Memory B cell (primary cell): ENCODE measurements around the gene DIS3.
A peak's percentile ranks its signal among the peaks of the same experiment; 100 is the strongest.
"Not testable (repeated sequence)": the region's sequence is repeated elsewhere in the genome, so short reads cannot be mapped to it uniquely, and the experiment has no call there.

ENCODE experiments used
- ATAC-seq: fragments of 150-1000 bp; cut with Tn5 transposase; 2 replicates; pipeline ENCODE4 v1.10.0; 2021; ENCODE audit warnings: low read depth, mild to moderate bottlenecking, moderate library complexity
- DNase-seq, 2 donors: peaks; one replicate each; pipeline ENCODE4 v3.0.0; 2022; ENCODE audit warnings: low spot score in 2 of 2
- H3K27ac Mint-ChIP-seq: one replicate; pipeline ENCODE4 v1.8.0; 2022; ENCODE audit warnings: mild to moderate bottlenecking, moderate library complexity, mixed read lengths
- H3K27me3 Mint-ChIP-seq: one replicate; pipeline ENCODE4 v1.8.0; 2022; ENCODE audit warnings: mixed read lengths
- H3K36me3 Mint-ChIP-seq: one replicate; pipeline ENCODE4 v1.8.0; 2022; ENCODE audit warnings: mild to moderate bottlenecking, mixed read lengths
- H3K4me1 Mint-ChIP-seq: one replicate; pipeline ENCODE4 v1.8.0; 2022; ENCODE audit warnings: mixed read lengths
- H3K4me3 Mint-ChIP-seq: one replicate; pipeline ENCODE4 v1.8.0; 2022; ENCODE audit warnings: mild to moderate bottlenecking, moderate library complexity, mixed read lengths
- H3K9me3 Mint-ChIP-seq: one replicate; pipeline ENCODE4 v1.8.0; 2022; ENCODE audit warnings: mixed read lengths

The DIS3 gene

DNA sequence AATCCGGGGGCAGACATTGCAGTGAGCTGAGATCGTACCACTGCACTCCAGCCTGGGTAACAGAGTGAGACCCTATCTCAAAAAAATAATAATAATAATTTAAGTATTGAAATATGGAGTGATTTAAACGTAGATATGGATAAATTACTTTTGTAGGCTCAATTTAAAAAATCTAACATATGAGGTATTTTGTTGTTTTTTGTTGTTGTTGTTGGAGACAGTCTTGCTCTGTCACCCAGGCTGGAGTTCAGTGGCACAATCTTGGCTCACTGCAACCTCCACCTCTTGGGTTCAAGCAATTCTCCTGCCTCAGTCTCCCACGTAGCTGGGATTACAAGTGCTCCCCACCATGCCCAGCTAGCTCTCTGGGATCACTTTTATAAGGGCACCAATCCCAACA is 3.0 kb upstream of the DIS3 start:
- Mint-ChIP-seq H3K4me1 (peaks cover 29% of the 10 kb centered on the region), H3K36me3 (peaks cover 13% of the 10 kb centered on the region)
- DNase-seq, ATAC-seq, H3K27ac Mint-ChIP-seq, H3K9me3 Mint-ChIP-seq, H3K27me3 Mint-ChIP-seq, H3K4me3 Mint-ChIP-seq: not testable (repeated sequence)

GRCh38 chr13:72782717-72783116 is 1.0 kb upstream of the DIS3 start:
- no peaks in the 10 kb centered on the region for H3K9me3 Mint-ChIP-seq
- H3K36me3 Mint-ChIP-seq: peaks cover 16% of the 10 kb centered on the region
- no peak for ATAC-seq
- DNase-seq: no peak
- H3K27me3 Mint-ChIP-seq: no peaks in the 10 kb centered on the region
- H3K27ac Mint-ChIP-seq: peak overlapping the region; percentile 99
- peaks cover 31% of the 10 kb centered on the region for H3K4me1 Mint-ChIP-seq
- H3K4me3 Mint-ChIP-seq: peak overlapping the region; percentile 100

DNA sequence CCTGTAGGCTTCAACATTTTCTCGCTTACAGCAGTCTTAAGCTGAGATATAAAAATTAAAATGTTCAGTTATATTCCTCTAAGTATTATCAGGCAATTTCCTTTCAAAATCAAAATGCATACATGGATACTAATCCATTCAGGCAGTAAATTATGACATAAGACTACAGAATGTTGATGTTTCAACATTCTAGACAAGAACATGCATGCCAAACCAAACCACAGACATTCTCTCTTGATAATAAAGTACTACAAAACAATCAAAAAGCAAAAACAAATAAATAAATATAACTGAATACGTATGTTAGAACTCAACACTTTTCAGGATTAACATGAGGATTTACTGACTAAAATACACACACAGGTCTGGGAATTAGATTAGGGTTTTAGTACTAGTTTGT is 7.7 kb downstream of the DIS3 start:
- Mint-ChIP-seq H3K27ac (no peak overlapping the region), H3K9me3 (no peaks in the 10 kb centered on the region), H3K27me3 (no peaks in the 10 kb centered on the region), H3K4me3 (no peak overlapping the region), H3K4me1 (peaks cover 5% of the 10 kb centered on the region), H3K36me3 (peaks cover 23% of the 10 kb centered on the region)
- no peak for ATAC-seq
- DNase-seq: no peak

DNA sequence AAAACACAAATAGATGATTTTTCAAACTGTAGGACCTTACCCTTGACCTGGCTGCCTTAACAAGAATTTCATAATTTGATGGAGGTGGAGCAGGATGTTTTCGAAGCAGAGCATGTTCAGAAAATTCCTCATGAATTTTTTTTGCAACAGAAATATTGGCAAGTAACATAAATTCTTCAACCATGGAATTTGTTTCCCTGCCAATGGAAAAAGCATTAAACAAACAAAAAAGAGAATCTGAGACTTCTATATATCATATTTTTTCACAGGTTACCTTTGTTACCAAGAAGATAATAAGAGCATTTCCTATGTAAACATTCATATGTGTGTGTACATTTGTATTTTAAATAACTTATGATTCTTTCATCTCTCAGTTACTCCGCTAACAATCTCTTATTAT is 18.3 kb downstream of the DIS3 start:
- Mint-ChIP-seq H3K36me3 (peaks cover 27% of the 10 kb centered on the region), H3K4me3 (no peak overlapping the region), H3K9me3 (no peaks in the 10 kb centered on the region), H3K27me3 (no peaks in the 10 kb centered on the region), H3K4me1 (no peaks in the 10 kb centered on the region), H3K27ac (no peak overlapping the region)
- ATAC-seq: no peak
- DNase-seq: no peak

- Mint-ChIP-seq H3K4me3 (no peak overlapping the region), H3K27ac (peak overlapping the region; percentile 65), H3K9me3 (no peaks in the 10 kb centered on the region), H3K27me3 (no peaks in the 10 kb centered on the region), H3K4me1 (no peaks in the 10 kb centered on the region), H3K36me3 (peaks cover 21% of the 10 kb centered on the region)
- no peak for DNase-seq
- no peak for ATAC-seq
Observed at GRCh38 chr13:72760189-72760588, 21.5 kb downstream of the DIS3 start.

GRCh38 chr13:72757792-72758535 is 23.7 kb downstream of the DIS3 start:
- ATAC-seq (no peak), DNase-seq (no peak)
- H3K27ac Mint-ChIP-seq: no peak overlapping the region

GRCh38 chr13:72754111-72754510 is 27.6 kb downstream of the DIS3 start:
- H3K36me3 Mint-ChIP-seq: peaks cover 35% of the 10 kb centered on the region
- no peaks in the 10 kb centered on the region for H3K4me1 Mint-ChIP-seq
- peaks cover 3% of the 10 kb centered on the region for H3K9me3 Mint-ChIP-seq
- no peak overlapping the region for H3K27ac Mint-ChIP-seq
- ATAC-seq (no peak), DNase-seq (no peak)
- no peak overlapping the region for H3K4me3 Mint-ChIP-seq
- H3K27me3 Mint-ChIP-seq: no peaks in the 10 kb centered on the region

More at GRCh38 chr13:72757792-72758535, 23.7 kb downstream of the DIS3 start:
- H3K27me3 Mint-ChIP-seq: no peaks in the 10 kb centered on the region
- H3K9me3 Mint-ChIP-seq: no peaks in the 10 kb centered on the region
- peaks cover 21% of the 10 kb centered on the region for H3K36me3 Mint-ChIP-seq
- no peak overlapping the region for H3K4me3 Mint-ChIP-seq
- H3K4me1 Mint-ChIP-seq: no peaks in the 10 kb centered on the region

GRCh38 chr13:72751220-72751619 is 30.5 kb downstream of the DIS3 start:
- peaks cover 2% of the 10 kb centered on the region for H3K4me1 Mint-ChIP-seq
- no peak overlapping the region for H3K4me3 Mint-ChIP-seq
- no peaks in the 10 kb centered on the region for H3K27me3 Mint-ChIP-seq
- peaks cover 44% of the 10 kb centered on the region for H3K36me3 Mint-ChIP-seq
- H3K27ac Mint-ChIP-seq: peak overlapping the region; percentile 31
- peaks cover 3% of the 10 kb centered on the region for H3K9me3 Mint-ChIP-seq
- DNase-seq (no peak), ATAC-seq (no peak)

DNA sequence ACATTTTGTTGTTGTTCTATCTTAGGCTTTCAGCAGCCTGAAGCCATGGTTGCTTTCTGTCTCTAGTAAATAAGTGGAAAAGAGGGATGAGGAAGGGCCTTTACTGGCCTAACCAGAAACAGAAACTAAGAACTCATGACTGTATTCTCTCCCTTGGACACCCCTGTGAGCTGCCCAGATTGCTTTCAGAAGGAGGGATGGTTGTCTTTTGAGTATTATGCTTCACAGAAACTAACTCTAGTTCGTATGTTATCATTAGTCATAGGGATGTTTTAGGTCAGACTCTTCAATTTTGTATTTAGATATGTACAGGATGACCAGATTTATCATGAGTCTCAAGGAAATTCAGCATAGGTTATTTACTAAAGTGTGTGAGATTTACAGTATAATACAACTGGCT is 36.4 kb downstream of the DIS3 start:
- ATAC-seq (no peak), DNase-seq (no peak)
- Mint-ChIP-seq H3K4me3 (no peak overlapping the region), H3K27me3 (no peaks in the 10 kb centered on the region), H3K27ac (peak overlapping the region; percentile 65), H3K36me3 (peaks cover 27% of the 10 kb centered on the region), H3K9me3 (no peaks in the 10 kb centered on the region), H3K4me1 (peaks cover 2% of the 10 kb centered on the region)

DNA sequence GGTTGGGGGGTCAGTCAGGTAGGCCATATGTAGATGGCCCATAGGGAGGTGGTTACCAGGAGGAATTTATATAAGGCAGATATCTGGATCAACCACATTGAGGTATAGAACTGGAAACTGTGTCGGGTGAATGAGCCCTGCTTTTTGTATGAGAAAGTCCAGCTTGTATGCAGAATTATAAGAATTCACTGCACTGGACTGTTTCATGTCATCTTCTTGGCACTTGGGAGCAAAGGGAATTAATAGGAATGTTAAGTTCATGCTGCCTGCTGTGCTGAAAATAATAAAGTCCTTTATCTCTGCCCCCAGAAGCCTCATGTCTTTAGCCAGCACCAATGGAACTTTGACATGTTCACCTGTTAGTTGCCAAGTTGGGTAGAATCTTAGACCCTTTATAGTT is 41.7 kb downstream of the DIS3 start:
- no peak overlapping the region for H3K4me3 Mint-ChIP-seq
- no peak for DNase-seq
- H3K27ac Mint-ChIP-seq: no peak overlapping the region
- ATAC-seq: no peak
- H3K36me3 Mint-ChIP-seq: peaks cover 21% of the 10 kb centered on the region
- H3K27me3 Mint-ChIP-seq: no peaks in the 10 kb centered on the region
- no peaks in the 10 kb centered on the region for H3K9me3 Mint-ChIP-seq
- peaks cover 1% of the 10 kb centered on the region for H3K4me1 Mint-ChIP-seq

GRCh38 chr13:72737033-72737432 is 44.7 kb downstream of the DIS3 start:
- DNase-seq (no peak), ATAC-seq (no peak)
- peaks cover 25% of the 10 kb centered on the region for H3K36me3 Mint-ChIP-seq
- H3K9me3 Mint-ChIP-seq: no peaks in the 10 kb centered on the region
- H3K27me3 Mint-ChIP-seq: no peaks in the 10 kb centered on the region
- peaks cover 4% of the 10 kb centered on the region for H3K4me1 Mint-ChIP-seq
- no peak overlapping the region for H3K27ac Mint-ChIP-seq
- no peak overlapping the region for H3K4me3 Mint-ChIP-seq

- ATAC-seq: no peak
- H3K36me3 Mint-ChIP-seq: peaks cover 16% of the 10 kb centered on the region
Observed at GRCh38 chr13:72728290-72728605, 53.5 kb downstream of the DIS3 start.

GRCh38 chr13:72727417-72728289 is 54.0 kb downstream of the DIS3 start, which contains the start of the genes BORA and MZT1:
TSS of gene BORA (plus strand) at chr13:72727923. CDS start at chr13:72728941, 1,018 bp downstream.
TSS of gene MZT1 (minus strand) at chr13:72727629. CDS start at chr13:72727602, 27 bp downstream.
- H3K27ac Mint-ChIP-seq: peak within 1 kb of the TSS; percentile 91
- no peaks in the 10 kb centered on the region for H3K27me3 Mint-ChIP-seq
- DNase-seq (peak; percentile 87 to 91), ATAC-seq (peak; percentile 91)
- peak within 1 kb of the TSS; percentile 98 for H3K4me3 Mint-ChIP-seq
- H3K9me3 Mint-ChIP-seq: no peaks in the 10 kb centered on the region
- peaks cover 19% of the 10 kb centered on the region for H3K36me3 Mint-ChIP-seq
- peaks cover 27% of the 10 kb centered on the region for H3K4me1 Mint-ChIP-seq

More at GRCh38 chr13:72728290-72728605, 53.5 kb downstream of the DIS3 start:
- no peak for DNase-seq
- Mint-ChIP-seq H3K27ac (peak overlapping the region; percentile 91), H3K9me3 (no peaks in the 10 kb centered on the region), H3K27me3 (no peaks in the 10 kb centered on the region), H3K4me3 (peak overlapping the region; percentile 98), H3K4me1 (peaks cover 22% of the 10 kb centered on the region)

DNA sequence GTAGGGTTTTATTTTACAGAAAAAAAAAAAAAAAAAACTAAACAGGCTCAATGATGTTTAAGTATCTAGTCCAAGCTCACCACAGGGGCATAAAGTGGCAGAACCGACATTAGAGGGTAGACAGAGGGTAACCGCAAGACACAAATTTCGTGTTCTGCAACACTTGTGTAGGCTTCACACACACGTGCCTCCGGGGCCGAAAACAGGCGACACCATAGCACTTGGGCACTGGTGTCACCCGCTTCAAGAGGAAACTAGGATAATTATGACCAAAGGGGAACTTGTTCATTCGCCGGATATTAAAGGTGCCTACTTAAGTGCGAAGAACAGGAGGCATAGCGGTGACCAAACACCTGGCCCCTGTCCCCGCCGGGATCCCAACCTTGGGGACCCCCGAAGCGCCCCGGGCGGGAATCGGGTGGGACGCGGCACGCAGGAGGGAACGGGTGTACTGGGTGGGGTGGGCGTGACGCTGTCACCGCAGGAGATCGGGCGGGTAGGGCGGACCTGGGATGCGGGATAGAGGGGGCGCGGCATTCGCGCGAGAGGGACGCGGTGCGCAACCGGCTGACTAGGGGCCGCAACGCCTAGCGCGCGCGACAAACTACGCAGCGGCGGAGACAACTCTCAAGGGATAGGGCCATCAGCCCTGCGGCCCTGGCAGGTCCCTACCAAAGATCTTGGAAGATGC is 54.8 kb downstream of the DIS3 start:
- DNase-seq (peak in 1 of 2 donors; percentile 15), ATAC-seq (peak; percentile 10)
- peak overlapping the region; percentile 98 for H3K4me3 Mint-ChIP-seq
- no peaks in the 10 kb centered on the region for H3K9me3 Mint-ChIP-seq
- H3K36me3 Mint-ChIP-seq: peaks cover 17% of the 10 kb centered on the region
- H3K4me1 Mint-ChIP-seq: peaks cover 32% of the 10 kb centered on the region
- peak overlapping the region; percentile 91 for H3K27ac Mint-ChIP-seq
- no peaks in the 10 kb centered on the region for H3K27me3 Mint-ChIP-seq
